Measurements from ENCODE around the gene HOXC4. TPM values are rescaled to one million over a fixed set of nuclear protein-coding genes. Genes with fewer than 3 reads are reported as not detected.

HOXC4 gene
- total RNA-seq, 1 donor from 2014 or later = 2.8 TPM

- TF ChIP-seq CTCF (conservative IDR thresholded peaks at IDR 0.05; ENCODE audit: low read depth, low read length) = no peak
- DNase-seq (ENCODE audit: low read depth) = no peak
- H3K4me3 ChIP-seq (ENCODE audit: low read depth, low read length) = no peak overlapping the region
These were observed 1.1 kb downstream of the HOXC4 start for GRCh38 chr12:54054742-54055194.

- DNase-seq (ENCODE audit: low read depth) = no peak
- no peak for TF ChIP-seq CTCF (conservative IDR thresholded peaks at IDR 0.05; ENCODE audit: low read depth, low read length)
- H3K4me3 ChIP-seq (ENCODE audit: low read depth, low read length) = no peak overlapping the region
These were observed 1.9 kb downstream of the HOXC4 start for GRCh38 chr12:54055552-54055951.

DNA sequence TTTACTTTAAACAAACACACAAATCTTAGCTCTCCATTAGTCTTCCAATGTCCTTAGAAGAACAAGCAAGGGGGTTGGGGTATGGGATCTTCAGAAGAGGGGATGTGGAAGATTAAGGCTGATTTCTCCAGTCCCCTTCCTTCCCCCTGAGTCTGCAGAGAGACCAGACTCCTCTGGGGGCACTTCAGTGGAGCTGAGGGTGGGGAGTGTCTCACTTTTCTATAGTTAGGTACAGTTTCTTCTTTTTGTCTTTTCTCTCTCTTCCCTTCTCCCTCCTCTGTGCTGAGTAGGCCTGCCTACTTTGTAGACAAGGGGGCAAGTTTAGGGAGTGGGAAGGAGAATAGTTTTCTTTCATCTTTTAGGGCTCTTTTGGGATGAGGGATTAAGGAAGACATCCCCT, 2.5 kb downstream of the HOXC4 start:
- TF ChIP-seq CTCF (conservative IDR thresholded peaks at IDR 0.05; ENCODE audit: low read depth, low read length) = no peak
- no peak overlapping the region for H3K4me3 ChIP-seq (ENCODE audit: low read depth, low read length)
- no peak for DNase-seq (ENCODE audit: low read depth)

DNA sequence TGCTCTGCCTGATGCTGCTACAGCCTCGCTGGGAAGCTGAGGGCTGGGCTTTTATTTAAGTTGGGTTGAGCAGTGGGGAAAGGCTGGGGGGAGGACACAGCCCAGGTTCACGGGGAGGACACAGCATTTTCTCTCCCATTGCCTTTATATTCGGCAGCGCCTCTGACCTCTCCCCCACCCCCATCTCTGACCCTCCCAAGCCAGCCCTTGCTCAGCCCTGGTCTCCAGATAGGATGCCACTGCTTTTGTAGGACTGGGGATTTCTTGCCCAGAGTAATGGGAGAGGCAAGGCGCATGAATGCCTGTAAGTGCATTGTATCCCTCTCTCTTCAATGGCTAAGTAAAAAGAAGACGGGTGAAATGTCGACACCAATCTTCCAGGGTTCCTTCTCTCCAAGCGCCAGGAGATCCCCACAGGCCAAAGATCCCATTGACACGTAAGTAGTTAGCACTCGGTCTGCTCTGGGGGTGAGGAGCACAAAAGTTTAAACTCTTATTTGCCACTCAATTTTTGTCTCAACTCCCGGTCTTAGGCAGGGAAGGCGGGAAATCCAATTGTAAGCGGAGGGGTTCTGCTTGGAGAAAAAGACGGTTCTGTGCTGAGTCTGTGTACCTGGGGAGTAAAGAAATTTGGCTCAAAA, 4.6 kb downstream of the HOXC4 start:
- no peak overlapping the region for H3K4me3 ChIP-seq (ENCODE audit: low read depth, low read length)
- TF ChIP-seq CTCF (conservative IDR thresholded peaks at IDR 0.05; ENCODE audit: low read depth, low read length) = no peak
- no peak for DNase-seq (ENCODE audit: low read depth)

DNA sequence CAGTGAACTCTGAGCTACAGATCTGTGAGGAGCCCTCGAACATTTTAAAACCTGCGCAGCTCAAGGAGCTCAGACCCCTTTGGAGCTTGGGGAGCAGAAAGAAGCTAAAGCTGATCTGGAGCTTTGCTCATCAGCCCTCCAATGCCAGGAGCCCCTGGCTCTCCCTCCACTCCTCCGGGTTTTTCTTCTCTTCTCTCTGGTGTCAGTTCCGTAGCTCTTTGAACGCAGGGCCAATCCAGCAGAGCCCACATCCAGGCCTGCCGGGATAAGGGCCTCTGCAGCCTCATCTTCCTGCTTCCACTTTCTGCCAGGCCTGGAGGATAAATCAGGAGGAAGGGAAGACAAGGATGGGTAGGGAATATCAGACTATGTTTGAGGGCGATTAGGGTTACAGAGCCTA, 6.0 kb downstream of the HOXC4 start:
- no peak for DNase-seq (ENCODE audit: low read depth)
- no peak overlapping the region for H3K4me3 ChIP-seq (ENCODE audit: low read depth, low read length)
- no peak for TF ChIP-seq CTCF (conservative IDR thresholded peaks at IDR 0.05; ENCODE audit: low read depth, low read length)

DNA sequence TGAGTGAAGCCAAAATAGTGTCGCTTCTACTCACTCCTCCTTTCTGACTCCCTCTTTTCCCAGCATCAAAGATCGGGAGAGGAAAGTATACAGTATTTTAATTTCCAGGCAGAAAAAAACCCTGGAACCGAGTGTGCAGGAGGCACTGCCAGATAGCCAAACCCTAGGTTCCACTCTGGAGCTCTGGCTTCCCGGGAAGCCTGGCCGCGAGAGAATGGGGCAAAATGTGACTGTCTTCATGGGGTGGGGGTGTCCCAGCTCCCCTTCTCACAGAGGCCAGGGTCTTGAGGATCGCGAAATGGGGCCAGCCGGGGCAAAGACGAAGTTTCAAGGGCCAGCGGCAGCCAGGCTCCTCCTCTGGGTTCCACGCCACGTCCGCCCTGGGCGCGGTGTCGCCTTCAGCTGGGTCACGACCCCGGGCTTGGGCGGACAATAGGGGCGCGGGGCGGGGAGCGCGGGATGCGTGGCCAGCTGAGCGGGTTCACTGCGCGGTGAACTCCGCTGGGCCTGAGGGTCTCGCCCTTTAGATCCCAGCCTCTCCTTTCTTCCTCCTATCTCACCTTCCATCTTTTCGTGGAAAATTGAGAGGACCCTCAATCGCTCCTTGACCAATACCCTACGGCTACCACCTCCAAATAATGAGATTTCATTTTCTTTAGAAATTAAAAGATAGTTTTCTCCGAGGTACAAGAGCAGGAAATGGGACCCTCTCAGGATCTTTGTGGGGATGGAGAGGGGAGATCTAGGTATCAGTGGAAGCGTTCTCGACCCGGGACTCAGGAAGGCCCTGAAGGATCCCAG, 6.7 kb downstream of the HOXC4 start:
- DNase-seq (ENCODE audit: low read depth) = no peak
- H3K4me3 ChIP-seq (ENCODE audit: low read depth, low read length) = no peak overlapping the region
- no peak for TF ChIP-seq CTCF (conservative IDR thresholded peaks at IDR 0.05; ENCODE audit: low read depth, low read length)

Measured in epithelial cell of proximal tubule (primary cell).